ENCODE results near the gene DUSP11.
"Not testable (repeated sequence)": the region's sequence is repeated elsewhere in the genome, so short reads cannot be mapped to it uniquely, and the experiment has no call there.

The DUSP11 gene

GRCh38 chr2:73812635-73813034 is 32.7 kb upstream of the DUSP11 start:
- no peak for TF ChIP-seq CTCF (conservative IDR thresholded peaks at IDR 0.05; ENCODE audit: low read length)
- DNase-seq (ENCODE audit: low read depth), result no peak
- H3K4me3 ChIP-seq (ENCODE audit: low read length), result no peak overlapping the region

- no peak for TF ChIP-seq CTCF (conservative IDR thresholded peaks at IDR 0.05; ENCODE audit: low read length)
- H3K4me3 ChIP-seq (ENCODE audit: low read length), result no peak overlapping the region
- no peak for DNase-seq (ENCODE audit: low read depth)
Observed at GRCh38 chr2:73811878-73812277, 32.0 kb upstream of the DUSP11 start.

DNA sequence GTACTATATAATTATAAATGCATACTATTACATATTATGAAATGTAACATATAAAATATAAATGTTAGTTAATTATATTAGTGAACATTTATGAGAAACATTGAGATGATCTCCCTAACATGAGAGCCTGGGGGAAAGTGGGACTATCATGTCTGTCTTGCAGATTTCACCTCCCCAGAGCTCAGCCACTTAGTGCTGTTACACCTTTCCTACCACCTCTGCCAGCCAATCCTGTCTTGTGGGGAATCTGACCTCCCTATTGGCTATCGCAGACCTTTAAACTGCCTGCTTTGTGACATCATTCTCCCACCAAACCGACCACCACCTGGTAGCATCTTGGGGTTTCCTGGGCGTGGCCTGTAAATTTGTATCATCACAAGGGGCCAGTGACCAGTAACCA is 4.0 kb upstream of the DUSP11 start, which contains the start of gene C2orf78:
C2orf78 (plus strand) TSS at position 301 of the 400 bp plus-strand sequence. CDS start 127 bp downstream, outside the sequence.
- DNase-seq (ENCODE audit: low read depth); H3K4me3 ChIP-seq (ENCODE audit: low read length): not testable (repeated sequence)

DNA sequence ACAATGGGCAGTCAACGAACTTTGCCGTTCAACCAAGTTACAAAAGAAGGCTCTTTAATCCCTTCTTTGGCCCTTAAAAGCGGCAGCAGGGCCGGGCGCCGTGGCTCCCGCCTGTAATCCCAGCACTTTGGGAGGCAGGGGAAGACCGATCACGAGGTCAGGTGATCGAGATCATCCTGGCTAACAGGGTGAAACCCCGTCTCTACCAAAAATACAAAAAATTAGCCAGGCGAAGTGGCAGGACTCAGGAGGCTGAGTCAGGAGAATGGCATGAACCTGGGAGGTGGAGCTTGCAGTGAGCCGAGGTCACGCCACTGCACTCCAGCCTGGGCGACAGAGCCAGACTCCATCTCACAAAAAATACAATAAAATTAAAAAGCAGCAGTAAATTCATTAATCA is 3.5 kb upstream of the DUSP11 start:
- not testable (repeated sequence) for H3K4me3 ChIP-seq (ENCODE audit: low read length); DNase-seq (ENCODE audit: low read depth)

- DNase-seq (ENCODE audit: low read depth), result no peak
- TF ChIP-seq CTCF (conservative IDR thresholded peaks at IDR 0.05; ENCODE audit: low read length), result no peak
- H3K4me3 ChIP-seq (ENCODE audit: low read length), result peak overlapping the region; percentile 99
Observed at GRCh38 chr2:73780237-73780582, 307 bp upstream of the DUSP11 start.

DNA sequence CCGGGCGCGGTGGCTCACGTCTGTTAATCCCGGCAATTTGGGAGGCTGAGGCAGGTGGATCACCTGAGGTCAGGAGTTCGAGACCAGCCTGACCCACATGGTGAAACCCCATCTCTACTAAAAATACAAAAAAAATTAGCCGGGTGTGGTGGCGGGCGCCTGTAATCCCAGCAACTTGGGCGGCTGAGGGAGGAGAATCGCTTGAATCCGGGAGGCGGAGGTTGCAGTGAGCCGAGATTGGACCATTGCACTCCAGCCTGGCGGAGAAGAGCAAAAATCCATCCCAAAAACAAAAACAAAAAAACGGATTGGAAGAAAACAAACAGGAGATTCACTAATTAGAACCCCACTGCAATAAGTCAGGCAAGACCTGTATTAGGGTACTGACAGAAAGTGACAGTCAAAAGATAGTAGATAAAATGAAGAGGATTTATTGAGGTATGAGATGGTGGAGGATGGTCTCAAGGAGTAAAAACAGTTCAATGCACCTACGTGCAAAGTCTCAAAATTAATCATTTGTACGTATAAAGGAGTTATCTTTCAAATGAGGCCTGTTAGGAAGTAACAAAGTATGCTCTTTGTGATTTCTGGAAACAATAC is 936 bp downstream of the DUSP11 start:
- not testable (repeated sequence) for DNase-seq (ENCODE audit: low read depth)
- H3K4me3 ChIP-seq (ENCODE audit: low read length), result peak overlapping the region; percentile 99

DNA sequence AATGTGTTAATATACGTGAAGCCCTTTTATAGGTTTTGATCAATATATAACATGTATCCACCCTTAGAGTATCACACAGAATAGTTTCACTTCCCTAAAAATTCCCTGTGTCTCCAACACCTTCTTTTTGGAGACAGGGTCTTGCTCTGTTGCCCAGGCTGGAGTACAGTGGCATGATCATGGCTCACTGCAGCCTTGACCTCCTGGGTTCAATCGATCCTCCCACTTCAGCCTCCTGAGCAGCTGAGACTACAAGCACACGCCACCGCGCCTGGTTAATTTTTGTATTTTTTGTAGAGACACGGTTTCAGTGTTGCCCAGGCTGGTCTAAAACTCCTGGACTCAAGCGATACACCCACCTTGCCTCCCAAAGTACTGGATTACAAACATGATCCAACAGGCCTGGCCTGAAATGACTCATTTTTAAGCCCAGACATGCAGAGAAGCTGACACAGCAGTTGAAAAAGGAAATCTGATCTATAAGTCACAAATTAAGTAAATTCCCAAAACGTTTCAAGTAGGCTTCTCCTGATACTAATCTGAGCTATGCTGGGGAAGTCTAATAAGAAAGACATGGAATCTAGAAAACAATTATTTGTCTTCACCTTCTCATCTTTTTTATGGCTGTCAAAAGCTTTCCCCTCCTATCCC is 2.9 kb downstream of the DUSP11 start:
- TF ChIP-seq CTCF (conservative IDR thresholded peaks at IDR 0.05; ENCODE audit: low read length), result no peak
- no peak overlapping the region for H3K4me3 ChIP-seq (ENCODE audit: low read length)
- no peak for DNase-seq (ENCODE audit: low read depth)

DNA sequence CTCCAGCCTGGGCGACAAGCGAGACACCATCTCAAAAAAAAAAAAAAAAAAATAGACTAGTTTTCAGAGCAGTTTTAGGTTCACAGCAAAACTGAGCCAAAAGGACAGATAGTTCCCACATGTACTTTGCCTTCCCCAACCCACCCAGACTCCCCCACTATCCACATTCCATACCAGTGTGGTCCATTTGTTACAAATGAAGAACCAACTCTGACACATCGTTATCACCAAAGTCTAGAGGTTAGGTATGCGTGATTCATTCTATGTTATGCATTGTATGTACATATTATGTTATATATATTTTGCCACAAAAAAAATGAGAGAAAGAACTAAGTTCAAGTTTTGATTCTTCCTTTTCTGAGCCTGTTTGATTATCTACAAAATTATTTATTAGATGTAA is 3.5 kb downstream of the DUSP11 start:
- H3K4me3 ChIP-seq (ENCODE audit: low read length), result no peak overlapping the region
- no peak for TF ChIP-seq CTCF (conservative IDR thresholded peaks at IDR 0.05; ENCODE audit: low read length)
- no peak for DNase-seq (ENCODE audit: low read depth)

- H3K4me3 ChIP-seq (ENCODE audit: low read length), result no peak overlapping the region
- TF ChIP-seq CTCF (conservative IDR thresholded peaks at IDR 0.05; ENCODE audit: low read length), result no peak
- no peak for DNase-seq (ENCODE audit: low read depth)
Observed at GRCh38 chr2:73772819-73773218, 7.1 kb downstream of the DUSP11 start.

Data from AG10803 (cell line).